K562 (cell line): ENCODE data around the gene ITPK1. TPM values are rescaled to one million over a fixed set of nuclear protein-coding genes. Genes with fewer than 3 reads are reported as not detected.

Experiments used
- ATAC-seq: fragments of 200-7000 bp; cut with Tn5 transposase; 3 replicates; pipeline ENCODE4 v1.9.1; 2020; ENCODE audit warnings: moderate library complexity
- BruUV-seq: library from RNA; stranded (reverse); fragments of 400-500 nt; replicated peaks from 2 replicates; lab custom pipeline; 2021; lab: Mats Ljungman, UMichigan
- CTCF ChIA-PET: fragments of 300-600 bp; formaldehyde crosslinking; extraction: SDS; loops from one replicate; lab custom pipeline; 2021; ENCODE audit warnings: low intra/inter-chr PET ratio; lab: Yijun Ruan, JAX
- POLR2A ChIA-PET: fragments of 300-600, 350-650 bp; sonication (Branson Sonifier 250); formaldehyde crosslinking; extraction: SDS; loops from one replicate; lab custom pipeline; 2021; ENCODE audit warnings: antibody characterized with exemption, inconsistent platforms; lab: Yijun Ruan, JAX
- DNase-seq, 4 experiments: peaks; one replicate each; pipeline versions ENCODE4 v3.0.0 to v3.0.0-alpha.2; 2011 to 2018; ENCODE audit warnings: low spot score in 3 of 4, mixed read lengths in 3 of 4; ENCODE audit errors: extremely low read depth in 1 of 4
- FAIRE-seq: peaks from 2 replicates; lab custom pipeline; 2011; peaks lifted over from hg19 to GRCh38; lab: Jason Lieb, UNC
- H2AFZ ChIP-seq: 2 replicates; pipeline ENCODE4 v1.6.0; 2011; ENCODE audit warnings: low read depth, low read length, control low read depth, inconsistent platforms
- H3K27ac ChIP-seq: fragments of 200-600 bp; 3 replicates; pipeline ENCODE4 v1.8.0; 2011; ENCODE audit warnings: low read depth, mild to moderate bottlenecking, control low read depth, inconsistent platforms, low read length, moderate library complexity, mixed read lengths; ENCODE audit errors: extremely low read depth
- H3K27me3 ChIP-seq, 2 experiments: fragments of 300-600 bp in 1 of 2; 2 replicates in 1 of 2; 3 replicates in 1 of 2; pipeline versions ENCODE4 v1.6.0 to v1.8.0; 2011; ENCODE audit warnings: inconsistent platforms in 2 of 2, low read length in 2 of 2, mild to moderate bottlenecking in 1 of 2, mixed read lengths in 1 of 2, moderate library complexity in 1 of 2; ENCODE audit not compliant: control insufficient read depth in 2 of 2, insufficient read depth in 2 of 2
- H3K36me3 ChIP-seq: fragments of 300-600 bp; 3 replicates; pipeline ENCODE4 v1.8.0; 2011; ENCODE audit warnings: mild to moderate bottlenecking, low read length, inconsistent platforms; ENCODE audit not compliant: control insufficient read depth, insufficient read depth
- H3K4me1 ChIP-seq, 2 experiments: fragments of 200-600 bp in 1 of 2; replicated peaks in 1 of 2; 2 replicates in 1 of 2; 3 replicates in 1 of 2; pipeline versions ENCODE4 v1.5.1 to v1.8.0; 2011; ENCODE audit warnings: inconsistent platforms in 2 of 2, low read length in 2 of 2, mild to moderate bottlenecking in 1 of 2, mixed read lengths in 1 of 2, moderate library complexity in 1 of 2; ENCODE audit not compliant: control insufficient read depth in 2 of 2, insufficient read depth in 2 of 2
- H3K4me2 ChIP-seq: 2 replicates; pipeline ENCODE4 v1.6.1; 2011; ENCODE audit warnings: low read length, control low read depth, inconsistent platforms, mixed read lengths; ENCODE audit not compliant: insufficient read depth
- H3K4me3 ChIP-seq: fragments of 200-600 bp; sonication (generic), shearing (Covaris generic); 2 replicates; pipeline ENCODE4 v1.5.1; 2016; ENCODE audit warnings: control low read depth, inconsistent platforms
- H3K79me2 ChIP-seq: fragments of 200-600 bp; 3 replicates; pipeline ENCODE4 v1.8.0; 2011; ENCODE audit warnings: low read length, inconsistent platforms; ENCODE audit not compliant: control insufficient read depth, insufficient read depth
- H3K9ac ChIP-seq, 2 experiments: 2 replicates each; pipeline versions ENCODE4 v1.6.0 to v1.6.1; 2011; ENCODE audit warnings: low read depth in 2 of 2, low read length in 2 of 2, control low read depth in 1 of 2, inconsistent platforms in 1 of 2, mild to moderate bottlenecking in 1 of 2, mixed read lengths in 1 of 2; ENCODE audit not compliant: insufficient read depth in 1 of 2
- H3K9me1 ChIP-seq: one replicate; pipeline ENCODE4 v1.6.0; 2011; ENCODE audit warnings: inconsistent platforms, mild to moderate bottlenecking, low read length, moderate library complexity; ENCODE audit not compliant: control insufficient read depth, insufficient read depth
- H3K9me3 ChIP-seq: replicated peaks from 2 replicates; pipeline ENCODE4 v1.5.1; 2011; ENCODE audit warnings: low read depth, low read length, inconsistent platforms; ENCODE audit not compliant: control insufficient read depth, insufficient read depth
- H4K20me1 ChIP-seq: replicated peaks from 2 replicates; pipeline ENCODE4 v1.6.1; 2011; ENCODE audit warnings: low read length, inconsistent platforms, mixed read lengths; ENCODE audit not compliant: control insufficient read depth, insufficient read depth
- CBX8 ChIP-seq: fragments of 200-600 bp; sonication (generic); IDR thresholded peaks from 2 replicates; pipeline ENCODE4 v1.6.1; 2012; ENCODE audit warnings: borderline replicate concordance, mixed run types, low read depth, mild to moderate bottlenecking, moderate library complexity, mixed read lengths, low read length, control low read depth, inconsistent platforms; ENCODE audit not compliant: poor library complexity, severe bottlenecking; ENCODE audit errors: extremely low read depth
- CHCHD3 ChIP-seq: fragments of 250-450 bp; sonication (Bioruptor Pico); IDR thresholded peaks from 2 replicates; pipeline ENCODE4 v2.1.2; 2022; ENCODE audit warnings: mild to moderate bottlenecking
- TAF9B ChIP-seq: fragments of 450-650 bp; IDR thresholded peaks from 2 replicates; pipeline ENCODE4 v1.6.1; 2018; ENCODE audit warnings: mild to moderate bottlenecking; ENCODE audit not compliant: partially characterized antibody
- U2AF2 ChIP-seq: fragments of 200-400 bp; formaldehyde crosslinking; optimal IDR thresholded peaks from 2 replicates; pipeline ENCODE3; 2017; ENCODE audit warnings: low read depth, mild to moderate bottlenecking, low read length
- ZNF695 ChIP-seq: fragments of 450-650 bp; formaldehyde crosslinking; IDR thresholded peaks from 2 replicates; pipeline ENCODE4 v1.4.0; 2020; ENCODE audit warnings: mild to moderate bottlenecking, moderate library complexity
- WGBS: fragments of 100-300 bp; shearing (Covaris generic); methylation state at CpG from one replicate; pipeline ENCODE4 v1.1.6; 2016; ENCODE audit warnings: low coverage, mixed read lengths; ENCODE audit not compliant: insufficient coverage; ENCODE audit errors: missing lambda C conversion rate; 5-methylcytosine and 5-hydroxymethylcytosine counted together
- in situ Hi-C: fragments of 300-500 bp; cut with MboI; formaldehyde crosslinking; loops from 4 replicates; pipeline ENCODE4 v1.15.0; 2018; ENCODE audit warnings: inconsistent platforms, mixed read lengths
- intact Hi-C: fragments of 100-400 bp; cut with micrococcal nuclease; formaldehyde crosslinking; loops from 2 replicates; pipeline ENCODE4 v1.14.2; 2022
- polyA plus RNA-seq, 8 experiments: library from polyadenylated mRNA; depleted of rRNA in 4 of 8; stranded (reverse) in 5 of 8; unstranded in 3 of 8; fragments of >200 nt; fragmentation: Nextera tagmentation in 2 of 8; fragmentation: Illumina TruSeq in 1 of 8; extraction: Ambion mirVana in 2 of 8; extraction: Trizol in 1 of 8; gene quantifications; 2 replicates each; pipeline versions ENCODE4 v1.2.1 to v1.2.3, GENCODE V29; 2011 to 2014; ENCODE audit warnings: inconsistent platforms in 1 of 8, missing spikeins in 1 of 8
- total RNA-seq, 7 experiments: library from RNA; depleted of rRNA in 6 of 7; stranded (reverse); fragments of >200 nt in 6 of 7; fragmentation: Illumina TruSeq in 2 of 7; extraction: Trizol in 2 of 7; gene quantifications; 2 replicates each; pipeline versions ENCODE4 v1.2.1 to v1.2.3, GENCODE V29; 2011 to 2021; ENCODE audit warnings: low replicate concordance in 1 of 7
- TF ChIP-seq, protein P1 (sequence below), 2 experiments: fragments of 450-650 bp; conservative IDR thresholded peaks; 2 replicates each; pipeline ENCODE4 v1.6.1; 2017; ENCODE audit warnings: mild to moderate bottlenecking in 2 of 2, moderate library complexity in 2 of 2

ITPK1 gene
- total and polyA plus RNA-seq, 9 of the 15 experiments (the other 6 are each of a cell fraction or from before 2014, with no cell fraction given), result 1.2 to 39.2 (median 23.0) TPM

DNA sequence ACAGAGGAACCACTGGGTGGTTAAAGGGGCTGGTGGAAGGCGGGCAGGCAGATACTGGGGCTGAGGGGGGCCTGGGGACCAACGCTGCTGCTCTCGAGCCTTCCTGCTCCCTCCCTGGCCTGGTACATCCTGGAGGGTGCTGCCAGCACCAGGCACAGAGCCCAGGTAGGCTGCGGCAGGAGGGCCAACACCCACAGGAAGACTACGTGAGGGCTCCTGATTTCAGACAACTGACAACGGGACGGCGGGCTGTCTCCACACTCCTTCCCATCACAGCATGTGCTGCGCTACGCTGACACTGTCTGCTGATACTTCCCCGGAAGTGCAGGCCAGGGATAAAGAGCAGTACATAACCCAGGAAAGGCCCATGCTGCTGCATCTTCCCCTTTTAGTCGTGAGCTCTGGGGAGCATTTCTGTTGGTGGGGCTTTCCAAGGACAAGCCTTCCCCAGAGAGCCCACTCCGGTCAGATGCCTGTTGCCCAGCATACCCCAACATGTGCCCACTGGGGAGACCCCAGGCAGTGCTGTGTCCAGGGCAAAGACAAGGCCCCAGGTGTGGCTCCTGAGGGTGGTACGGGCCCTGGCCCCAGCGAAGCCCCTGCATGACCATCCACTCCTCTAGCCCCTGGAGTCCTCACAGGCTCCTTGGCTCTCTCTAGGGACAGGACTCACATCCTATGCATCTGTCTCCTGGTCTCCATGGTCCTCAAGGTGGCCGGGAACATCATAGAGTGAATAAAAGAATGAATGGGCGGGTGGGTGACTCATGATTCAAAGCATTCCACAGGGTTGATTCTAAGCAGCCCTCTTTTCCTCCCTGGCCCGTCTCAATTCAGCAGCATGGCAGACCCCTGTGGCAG lies 154.8 kb downstream of the ITPK1 start:
- Histone ChIP-seq H3K4me3 (no peak overlapping the region), H2AFZ (no peak overlapping the region), H3K4me2 (no peak overlapping the region), H3K36me3 (peaks cover 12% of the 10 kb centered on the region; the same call in 1 of the 3 replicates), H3K9me1 (no peaks in the 10 kb centered on the region), H3K4me1 (no peaks in the 10 kb centered on the region; a peak in 1 of 5 replicates), H3K27me3 (no peaks in the 10 kb centered on the region), H3K9ac (no peak overlapping the region), H4K20me1 (no peaks in the 10 kb centered on the region), H3K27ac (no peak overlapping the region), H3K9me3 (no peaks in the 10 kb centered on the region), H3K79me2 (no peaks in the 10 kb centered on the region)
- ATAC-seq, result no peak
- WGBS, result 88% methylated on average over 15 of the region's 18 CpGs
- CTCF ChIA-PET, result no interaction called here
- in situ Hi-C loops, result no loop called here
- POLR2A ChIA-PET, result no interaction called here
- FAIRE-seq, result no peak
- no peak for DNase-seq
- BruUV-seq, result no TSS peak
- TF ChIP-seq CHCHD3 (no peak), ZNF695 (CRISPR knock-in tag) (no peak), TAF9B (no peak), U2AF2 (no peak), CBX8 (no peak)
- TF ChIP-seq, protein P1, sequence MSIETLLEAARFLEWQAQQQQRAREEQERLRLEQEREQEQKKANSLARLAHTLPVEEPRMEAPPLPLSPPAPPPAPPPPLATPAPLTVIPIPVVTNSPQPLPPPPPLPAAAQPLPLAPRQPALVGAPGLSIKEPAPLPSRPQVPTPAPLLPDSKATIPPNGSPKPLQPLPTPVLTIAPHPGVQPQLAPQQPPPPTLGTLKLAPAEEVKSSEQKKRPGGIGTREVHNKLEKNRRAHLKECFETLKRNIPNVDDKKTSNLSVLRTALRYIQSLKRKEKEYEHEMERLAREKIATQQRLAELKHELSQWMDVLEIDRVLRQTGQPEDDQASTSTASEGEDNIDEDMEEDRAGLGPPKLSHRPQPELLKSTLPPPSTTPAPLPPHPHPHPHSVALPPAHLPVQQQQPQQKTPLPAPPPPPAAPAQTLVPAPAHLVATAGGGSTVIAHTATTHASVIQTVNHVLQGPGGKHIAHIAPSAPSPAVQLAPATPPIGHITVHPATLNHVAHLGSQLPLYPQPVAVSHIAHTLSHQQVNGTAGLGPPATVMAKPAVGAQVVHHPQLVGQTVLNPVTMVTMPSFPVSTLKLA (conservative IDR thresholded peaks at IDR 0.05), result no peak
- intact Hi-C loops, result no loop called here
